Measurements from ENCODE around the gene PSMC1.
"Not testable (repeated sequence)": the region's sequence is repeated elsewhere in the genome, so short reads cannot be mapped to it uniquely, and the experiment has no call there.

The PSMC1 gene

DNA sequence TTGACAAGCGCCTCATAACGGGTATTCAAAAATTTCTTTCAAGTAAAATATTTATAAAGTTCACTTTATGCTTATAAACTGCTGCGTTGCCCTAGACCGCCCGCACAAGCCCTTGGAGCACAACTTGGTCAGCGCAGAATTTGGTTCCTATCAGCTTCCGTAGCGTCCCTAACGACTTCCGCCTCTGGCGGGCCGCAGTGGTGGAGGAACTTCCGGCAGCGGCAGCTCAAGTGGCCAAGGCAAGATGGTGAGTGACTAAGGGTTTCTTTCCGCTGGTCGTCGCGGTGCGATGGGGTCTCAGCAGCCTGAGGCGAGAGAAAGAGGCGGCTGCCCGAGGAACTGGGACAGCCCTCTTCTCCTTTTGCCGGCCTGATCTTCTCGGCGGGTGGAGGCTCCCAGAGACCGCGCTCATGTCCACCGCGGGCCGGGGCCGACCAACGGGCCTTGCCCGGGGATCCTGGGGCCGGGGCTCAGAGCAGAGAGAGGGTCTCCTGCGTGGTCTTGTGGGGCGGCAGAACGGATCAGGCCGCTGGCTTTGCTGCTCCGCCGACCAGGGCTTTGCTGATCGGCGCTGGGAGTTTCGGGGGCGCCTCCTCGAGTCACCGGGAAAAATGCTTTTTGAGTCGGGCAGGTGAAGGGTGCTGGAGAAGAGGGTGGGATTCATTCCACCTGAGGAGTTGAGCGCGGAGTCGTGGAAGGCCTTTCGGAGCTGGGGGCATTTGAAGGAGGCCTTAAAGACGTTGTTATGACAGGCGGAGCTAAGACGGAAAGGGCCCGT, at the start of gene PSMC1:
PSMC1 (plus strand) TSS at position 200 of the 778 bp plus-strand sequence; CDS start at position 245, 45 bp downstream.
- peak; percentile 76 to 84 for DNase-seq (ENCODE audit: low read depth in 2 of 2)

DNA sequence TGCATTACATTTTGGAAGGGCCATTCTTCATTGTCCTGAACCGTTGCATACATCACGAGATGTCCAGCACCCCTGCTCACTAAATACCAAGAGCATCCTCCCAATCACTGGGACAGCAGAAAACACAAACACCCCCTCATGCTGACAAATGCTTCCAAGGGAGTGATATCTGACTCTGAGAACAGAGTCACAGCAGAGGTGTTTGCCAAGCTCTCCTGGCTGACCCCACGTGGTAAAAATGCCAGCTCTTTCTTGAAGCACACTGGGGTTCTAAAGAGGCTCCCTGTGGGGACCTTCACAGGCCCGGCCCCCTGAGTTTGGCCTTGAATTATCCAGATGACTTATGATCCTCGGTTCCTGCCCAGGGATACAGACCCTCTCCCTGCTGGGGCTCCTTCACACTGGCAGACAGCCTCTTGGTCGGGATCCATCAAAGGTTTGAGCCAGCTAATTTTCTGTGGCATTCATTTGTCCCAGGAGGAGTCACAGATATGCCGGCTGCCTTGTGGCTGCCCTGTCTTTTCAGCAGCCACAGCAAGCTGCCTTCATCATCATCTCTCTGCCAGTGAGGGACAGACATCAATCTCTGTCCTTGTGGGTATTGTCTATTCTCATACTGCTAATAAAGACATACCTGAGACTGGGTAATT, 43.1 kb upstream of the PSMC1 start:
- DNase-seq (ENCODE audit: low read depth in 2 of 2): no peak

DNA sequence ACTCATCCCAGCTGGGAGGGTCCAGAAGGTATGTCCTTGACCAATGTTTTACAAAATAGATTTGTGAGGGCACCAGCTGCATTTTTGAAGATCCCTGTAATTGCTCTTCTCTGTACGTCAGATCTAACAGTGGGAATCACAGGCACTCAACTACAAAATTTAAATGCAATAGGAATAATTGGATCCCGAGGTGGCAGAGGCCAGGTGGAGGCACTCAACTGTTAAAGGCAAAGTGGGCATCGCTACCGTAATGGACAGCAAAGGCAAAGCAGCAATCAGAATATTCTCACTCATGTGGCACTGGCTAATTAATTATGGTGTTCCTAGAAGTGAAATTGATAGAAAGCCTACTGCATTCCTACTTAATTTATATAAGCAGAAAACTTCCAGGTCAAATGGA, 27.9 kb upstream of the PSMC1 start:
- no peak for DNase-seq (ENCODE audit: low read depth in 2 of 2)

DNA sequence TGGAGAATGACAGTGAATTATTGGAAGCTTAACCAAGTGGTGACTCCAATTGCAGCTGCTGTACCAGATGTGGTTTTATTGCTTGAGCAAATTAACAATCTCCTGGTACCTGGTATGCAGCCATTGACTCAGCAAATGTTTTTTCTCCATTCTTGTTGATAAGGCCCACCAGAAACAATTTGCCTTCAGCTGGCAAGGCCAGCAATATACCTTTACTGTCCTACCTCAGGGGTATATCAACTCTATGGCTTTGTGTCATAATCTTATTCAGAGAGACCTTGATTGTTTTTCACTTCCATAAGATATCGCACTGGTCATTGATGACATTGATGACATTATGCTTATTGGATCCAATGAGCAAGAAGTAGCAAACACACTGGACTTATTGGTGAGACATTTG, 26.4 kb upstream of the PSMC1 start:
- DNase-seq (ENCODE audit: low read depth in 2 of 2): not testable (repeated sequence)

DNA sequence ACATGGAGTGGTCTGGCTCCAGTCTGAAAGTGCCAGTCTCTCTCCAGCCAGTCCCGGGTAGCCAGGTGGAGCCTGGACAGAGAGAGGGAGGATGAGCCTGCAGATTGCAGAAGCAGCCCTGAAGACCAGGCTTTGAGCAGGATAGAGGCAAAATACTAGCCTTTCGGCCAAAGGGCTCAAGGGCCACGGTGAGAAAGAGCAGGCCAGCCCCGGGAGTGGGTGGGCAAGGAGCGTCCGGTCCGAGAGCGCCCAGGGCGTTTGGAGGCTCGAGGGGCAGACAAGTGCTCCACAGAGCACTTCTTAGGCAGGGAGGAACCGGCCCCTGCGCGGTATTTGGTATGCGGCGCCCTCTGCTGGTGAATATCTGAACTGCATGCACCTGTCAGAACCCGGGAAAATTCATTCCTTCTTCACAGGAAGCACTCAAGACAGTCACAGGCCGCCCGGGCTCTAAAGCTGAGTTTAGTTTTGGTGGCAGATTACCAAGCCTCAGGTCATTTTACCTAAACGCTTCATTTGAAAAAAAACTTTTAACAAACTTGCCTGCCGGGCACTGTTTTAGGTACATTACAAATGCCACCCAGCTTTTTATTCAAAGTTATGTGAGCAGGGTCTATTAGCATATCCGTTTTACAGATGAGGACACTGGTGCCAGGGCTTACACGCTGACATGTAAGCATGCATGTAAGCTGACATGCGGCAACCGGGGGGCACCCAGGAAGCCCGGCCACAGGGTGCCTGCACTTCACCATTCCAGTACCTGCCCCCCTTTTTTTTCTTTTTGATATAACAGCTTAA, 21.0 kb upstream of the PSMC1 start:
- DNase-seq (ENCODE audit: low read depth in 2 of 2): peak; percentile 45 to 70

DNA sequence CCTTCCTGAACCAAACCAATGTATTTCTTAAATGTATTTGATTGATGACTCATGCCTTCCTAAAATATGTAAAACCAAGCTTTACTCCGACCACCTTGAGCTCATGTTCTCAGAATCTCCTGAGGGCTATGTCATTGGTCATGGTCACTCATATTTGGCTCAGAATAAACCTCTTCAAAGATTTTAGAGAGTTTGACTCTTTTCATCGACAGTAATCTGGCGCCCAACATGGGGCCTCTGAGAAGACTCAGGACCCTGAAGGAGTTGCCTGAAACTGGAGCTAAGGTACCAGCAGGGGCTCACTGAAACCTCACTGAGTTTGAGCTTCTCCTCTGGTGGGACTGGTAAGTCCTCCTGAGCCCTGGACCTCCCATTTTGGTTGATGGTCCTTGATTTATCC, 17.2 kb upstream of the PSMC1 start:
- DNase-seq (ENCODE audit: low read depth in 2 of 2): no peak

DNA sequence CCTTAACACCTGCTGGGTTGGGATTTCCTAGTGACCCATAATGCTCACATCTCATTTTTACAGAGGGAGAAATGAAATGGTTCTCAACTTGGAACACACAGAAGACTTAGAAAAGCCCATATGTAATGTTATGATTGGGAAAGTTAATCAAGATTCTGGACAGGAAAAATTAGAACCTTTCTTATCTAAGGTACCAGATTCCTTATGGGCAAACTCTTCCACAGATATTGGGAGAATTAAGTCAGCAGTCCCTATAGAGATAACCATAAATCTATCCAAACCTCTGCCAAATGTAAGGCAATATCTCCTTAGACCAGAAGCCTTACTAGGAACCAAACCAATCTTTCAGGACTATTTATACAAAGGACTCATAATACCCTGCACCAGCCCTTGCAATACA, 13.9 kb upstream of the PSMC1 start:
- no peak for DNase-seq (ENCODE audit: low read depth in 2 of 2)

DNA sequence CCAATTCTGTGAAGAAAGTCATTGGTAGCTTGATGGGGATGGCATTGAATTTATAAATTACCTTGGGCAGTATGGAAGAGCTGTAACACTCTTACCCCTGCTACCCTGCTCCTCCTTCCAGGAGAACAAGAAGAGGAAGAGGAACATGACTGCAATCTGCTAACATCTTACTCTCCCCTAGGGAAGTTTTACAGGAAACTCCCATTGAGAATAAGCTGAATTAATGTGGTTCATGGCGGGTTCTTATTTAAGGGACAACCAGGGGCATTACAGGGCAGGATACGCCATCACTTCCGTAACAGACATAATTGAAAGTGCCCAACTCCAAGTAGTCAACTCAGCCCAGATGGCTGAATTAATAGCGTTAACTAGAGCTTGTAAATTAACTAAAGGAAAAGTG, 9.4 kb upstream of the PSMC1 start:
- DNase-seq (ENCODE audit: low read depth in 2 of 2): no peak

DNA sequence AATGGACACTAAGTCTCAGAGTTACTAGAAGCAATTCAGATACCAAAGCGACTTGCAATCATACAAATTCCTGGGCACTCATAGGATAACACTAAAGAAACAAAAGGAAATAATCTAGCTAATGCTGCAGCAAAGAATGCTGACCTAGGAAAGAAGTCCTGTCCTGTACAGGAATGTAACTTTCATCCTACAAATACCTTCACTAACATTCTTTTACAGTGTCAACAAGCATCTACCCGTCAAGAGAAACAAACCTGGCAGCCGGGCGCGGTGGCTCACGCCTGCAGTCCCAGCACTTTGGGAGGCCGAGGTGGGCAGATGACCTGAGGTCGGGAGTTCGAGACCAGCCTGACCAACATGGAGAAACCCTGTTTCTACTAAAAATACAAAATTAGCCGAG, 8.9 kb upstream of the PSMC1 start:
- not testable (repeated sequence) for DNase-seq (ENCODE audit: low read depth in 2 of 2)

DNA sequence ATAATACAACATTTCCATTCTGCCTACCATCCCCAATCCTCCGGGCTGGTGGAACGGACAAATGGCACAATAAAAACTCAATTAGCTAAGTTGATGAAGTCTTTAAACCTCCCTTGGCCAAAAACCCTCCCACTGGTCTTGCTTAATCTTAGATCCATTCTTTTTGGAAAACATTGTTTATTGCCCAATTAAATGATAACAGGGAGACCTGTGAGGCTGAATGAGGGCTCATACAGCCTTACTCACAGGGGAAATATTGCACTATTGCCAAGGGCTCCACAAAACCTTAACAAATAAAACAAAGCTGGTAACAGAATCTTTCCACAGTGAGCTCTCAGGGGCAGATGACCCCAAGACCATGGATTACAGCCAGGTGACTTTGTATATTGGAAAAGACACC, 7.8 kb upstream of the PSMC1 start:
- DNase-seq (ENCODE audit: low read depth in 2 of 2): no peak

DNA sequence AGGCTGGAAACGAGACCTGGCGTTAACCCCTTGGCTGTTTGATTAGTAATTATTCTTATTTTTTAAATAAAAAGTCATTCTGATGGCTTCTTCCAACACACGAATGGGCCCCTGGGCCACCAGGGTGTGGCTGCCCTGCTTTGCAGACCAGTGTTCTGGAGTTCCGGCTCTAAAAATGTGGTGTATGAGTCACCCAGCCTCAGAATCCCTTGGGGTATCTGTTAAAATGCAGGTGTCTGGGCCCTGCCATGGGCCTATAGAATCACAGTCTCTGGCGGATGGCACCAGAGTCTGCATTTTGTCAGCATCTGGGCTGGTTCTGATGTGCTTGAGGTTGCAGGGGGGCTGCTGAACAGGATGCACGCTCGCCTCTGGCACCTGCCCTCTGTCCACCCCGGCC, 2.5 kb upstream of the PSMC1 start:
- DNase-seq (ENCODE audit: low read depth in 2 of 2): no peak

DNA sequence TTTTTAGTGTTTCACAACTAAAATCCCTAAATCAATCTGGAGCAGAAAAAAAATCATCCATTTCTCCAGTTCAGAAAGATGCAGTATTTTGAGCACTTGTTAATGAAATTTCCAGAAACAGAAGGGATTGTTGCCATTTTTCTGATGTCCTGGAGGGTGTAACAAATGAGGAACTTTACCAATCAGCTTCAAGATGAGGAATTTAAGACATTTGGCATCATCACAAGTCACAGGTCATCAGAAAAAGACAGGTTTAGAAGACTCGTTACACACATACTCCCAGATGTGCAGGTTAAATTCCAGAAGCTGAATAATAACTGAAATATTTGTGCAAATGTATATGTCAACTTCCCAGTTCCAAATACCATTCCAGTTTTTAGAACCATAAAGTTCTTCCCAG, 482 bp upstream of the PSMC1 start:
- no peak for DNase-seq (ENCODE audit: low read depth in 2 of 2)

DNA sequence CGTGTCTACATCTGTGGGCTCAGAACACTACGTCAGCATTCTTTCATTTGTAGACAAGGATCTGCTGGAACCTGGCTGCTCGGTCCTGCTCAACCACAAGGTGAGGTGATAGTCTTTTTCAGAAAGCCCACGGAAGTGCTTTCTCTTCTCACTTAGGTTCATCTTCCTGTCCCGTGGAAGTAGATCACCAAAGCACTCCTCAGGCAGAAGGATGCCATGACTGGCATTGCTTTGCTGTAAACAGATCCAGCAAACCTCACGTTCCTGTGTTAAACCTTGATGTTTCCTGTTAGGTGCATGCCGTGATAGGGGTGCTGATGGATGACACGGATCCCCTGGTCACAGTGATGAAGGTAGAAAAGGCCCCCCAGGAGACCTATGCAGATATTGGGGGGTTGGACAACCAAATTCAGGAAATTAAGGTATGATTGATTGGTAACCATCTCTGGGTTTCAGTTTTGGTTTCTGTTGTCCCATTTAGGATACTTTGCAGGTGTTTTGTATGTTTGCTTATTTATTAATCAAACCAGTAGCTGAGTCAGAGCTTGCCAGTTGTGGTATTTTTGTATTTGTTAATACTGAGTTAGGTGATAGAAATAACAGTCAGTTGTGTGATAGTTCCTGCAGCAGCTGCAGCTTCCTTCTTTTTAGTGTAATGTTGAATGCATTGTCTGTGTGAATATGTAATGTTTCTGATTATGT, 7.5 kb downstream of the PSMC1 start:
- DNase-seq (ENCODE audit: low read depth in 2 of 2): no peak

DNA sequence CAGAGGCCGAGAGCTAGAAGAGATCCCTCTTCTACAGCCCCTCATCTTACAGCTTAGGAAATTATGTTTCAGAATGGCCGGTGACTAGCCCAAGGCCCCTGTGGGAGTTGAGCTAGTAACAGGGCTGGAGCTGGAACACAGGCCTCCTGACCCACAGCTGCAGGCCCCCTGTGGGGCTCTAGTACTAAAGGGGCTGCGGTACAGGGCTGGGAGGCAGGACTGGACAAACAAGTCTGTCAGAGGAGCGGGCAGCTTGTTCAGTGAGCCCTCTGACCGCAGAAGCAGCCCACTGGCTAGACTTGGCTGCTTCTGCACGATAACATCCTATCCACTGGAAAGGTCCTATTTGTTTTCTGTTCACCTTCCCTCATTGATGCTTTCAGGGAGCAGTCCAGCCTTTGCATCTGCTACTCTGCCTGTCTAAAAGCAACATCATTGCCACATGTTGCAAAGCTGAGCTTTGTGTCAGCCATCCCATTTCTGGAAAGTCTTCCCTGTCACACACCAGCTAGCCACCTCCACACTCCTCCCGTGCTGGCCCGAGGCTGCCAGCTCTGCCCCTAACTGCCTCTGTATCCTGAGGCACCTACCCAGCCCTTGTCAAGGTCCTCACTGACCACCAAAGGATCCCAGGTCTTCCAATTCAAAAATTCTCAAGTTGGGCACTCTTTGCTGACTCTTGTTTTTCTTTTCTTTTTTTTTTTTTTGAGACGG, 10.2 kb downstream of the PSMC1 start:
- DNase-seq (ENCODE audit: low read depth in 2 of 2): no peak

DNA sequence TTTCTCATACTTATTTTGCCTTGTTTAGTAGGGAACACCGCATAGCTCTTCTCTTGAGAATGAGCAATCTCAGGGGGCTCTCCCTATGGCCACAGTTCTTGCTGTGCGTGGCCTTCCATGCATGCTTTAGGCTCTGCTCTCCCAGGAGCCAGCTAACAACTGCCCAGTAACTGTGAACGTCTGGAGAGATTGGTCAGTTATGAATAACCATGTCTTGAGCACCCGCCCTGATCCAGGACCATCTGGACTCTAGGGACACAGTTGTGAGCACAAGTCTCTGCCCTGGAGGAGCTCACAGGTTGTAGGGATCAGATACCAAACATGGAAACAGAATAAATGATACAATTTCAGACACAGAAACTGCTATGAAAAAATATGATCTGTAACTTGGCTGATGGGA, 12.1 kb downstream of the PSMC1 start:
- no peak for DNase-seq (ENCODE audit: low read depth in 2 of 2)

DNA sequence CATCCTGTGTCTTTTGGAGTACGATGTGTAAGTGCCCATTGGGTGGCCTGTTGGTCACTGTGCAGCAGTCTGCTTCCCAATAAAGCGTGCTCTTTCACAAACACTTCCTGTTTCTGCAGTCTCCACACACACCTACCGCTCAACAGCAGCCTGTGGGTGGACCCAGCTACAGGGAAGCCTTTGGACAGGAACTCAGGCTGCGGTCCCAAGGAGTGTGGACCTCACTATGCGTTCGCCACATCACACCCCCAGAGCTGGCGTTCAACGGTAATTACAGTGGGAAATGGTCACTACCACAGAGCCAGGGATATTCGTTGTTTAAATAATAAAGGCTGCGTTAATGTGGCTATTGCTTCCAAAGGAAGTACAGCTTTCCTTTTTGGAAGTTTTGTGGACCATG, 16.2 kb downstream of the PSMC1 start:
- no peak for DNase-seq (ENCODE audit: low read depth in 2 of 2)

DNA sequence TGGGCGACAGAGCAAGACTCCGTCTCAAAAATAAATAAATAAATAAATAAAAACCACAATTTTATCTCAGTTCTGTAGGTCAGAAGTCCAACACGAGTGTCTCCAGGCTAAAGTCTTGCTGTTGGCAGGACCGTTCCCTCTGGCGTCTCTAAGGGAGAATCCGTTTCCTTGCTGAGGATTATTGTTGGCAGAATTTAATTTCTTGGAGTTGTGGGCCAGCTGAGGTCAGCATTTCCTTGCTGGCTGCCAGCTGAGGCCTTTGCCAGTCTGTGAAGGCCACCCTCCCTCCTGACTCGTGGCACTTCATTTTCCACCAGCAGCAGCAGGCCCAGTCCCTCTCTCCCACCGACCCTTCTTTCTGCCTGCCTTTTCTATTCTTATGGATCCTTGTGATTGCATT, 17.2 kb downstream of the PSMC1 start:
- no peak for DNase-seq (ENCODE audit: low read depth in 2 of 2)

DNA sequence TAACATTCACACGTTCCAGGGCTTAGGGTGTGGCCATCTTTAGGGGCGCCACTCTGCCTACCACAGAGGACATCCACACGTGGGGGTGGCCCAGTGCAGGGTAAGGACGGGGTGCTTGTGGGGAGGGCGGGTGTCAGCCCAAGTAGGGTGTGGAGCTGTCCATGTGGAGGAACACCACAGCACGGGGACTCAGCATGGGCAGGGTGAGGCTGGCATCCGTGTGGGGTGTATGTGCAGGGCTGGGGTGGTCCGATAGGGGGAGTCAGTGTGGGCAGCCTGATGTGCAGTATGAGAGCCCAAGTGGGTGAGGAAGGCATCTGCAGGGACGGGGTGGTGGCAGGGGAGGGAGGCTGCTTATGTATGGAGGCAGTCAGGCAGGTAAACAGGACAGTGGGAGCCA, 17.7 kb downstream of the PSMC1 start:
- no peak for DNase-seq (ENCODE audit: low read depth in 2 of 2)

DNA sequence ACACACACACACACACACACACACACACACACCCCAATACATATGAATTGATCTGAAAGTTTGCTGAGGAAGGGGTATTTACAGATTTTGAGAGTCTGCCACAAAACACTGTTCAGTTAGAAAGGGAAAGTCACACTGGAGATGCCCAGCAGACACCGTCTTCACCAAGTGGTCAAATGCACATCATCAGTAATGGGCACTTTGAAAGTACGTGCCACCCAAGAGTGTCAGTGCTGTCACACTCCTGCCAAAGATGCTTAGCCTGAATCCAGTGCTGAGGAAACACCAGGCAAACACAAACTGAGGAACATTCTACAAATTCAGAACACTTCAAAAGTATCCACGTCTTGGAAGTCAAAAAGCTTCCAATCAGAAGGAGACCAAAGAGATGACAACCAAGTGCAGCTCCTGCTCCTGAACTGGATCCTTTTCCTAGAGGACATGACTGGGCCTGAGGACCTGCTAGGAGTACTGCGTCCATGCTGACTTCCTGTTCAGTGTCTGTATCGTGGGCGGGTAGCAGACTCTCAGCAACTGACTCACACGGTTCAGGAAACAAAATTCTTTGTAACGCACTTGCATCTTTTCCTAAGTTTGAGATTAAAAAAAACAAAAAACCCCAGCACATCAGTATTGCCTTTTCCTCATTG, 18.6 kb downstream of the PSMC1 start:
- DNase-seq (ENCODE audit: low read depth in 2 of 2): no peak

DNA sequence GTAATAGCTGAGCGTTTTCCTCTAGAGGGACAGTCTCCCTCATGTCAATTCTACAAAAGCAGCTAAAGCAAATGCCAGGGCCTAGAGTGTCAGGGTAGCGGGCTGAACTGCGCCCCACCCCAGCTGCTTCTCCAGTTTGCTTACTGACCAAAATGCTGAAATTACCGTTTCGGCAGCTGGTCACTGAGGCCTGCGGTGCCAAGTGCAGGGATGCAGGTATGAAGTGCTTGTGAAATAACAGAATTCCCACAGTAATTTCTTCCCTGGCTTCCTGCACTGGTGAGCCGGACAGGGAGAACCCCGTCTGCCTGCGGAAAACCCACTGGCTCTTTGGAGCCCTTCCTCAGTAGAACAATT, 19.1 kb downstream of the PSMC1 start:
- no peak for DNase-seq (ENCODE audit: low read depth in 2 of 2)

DNA sequence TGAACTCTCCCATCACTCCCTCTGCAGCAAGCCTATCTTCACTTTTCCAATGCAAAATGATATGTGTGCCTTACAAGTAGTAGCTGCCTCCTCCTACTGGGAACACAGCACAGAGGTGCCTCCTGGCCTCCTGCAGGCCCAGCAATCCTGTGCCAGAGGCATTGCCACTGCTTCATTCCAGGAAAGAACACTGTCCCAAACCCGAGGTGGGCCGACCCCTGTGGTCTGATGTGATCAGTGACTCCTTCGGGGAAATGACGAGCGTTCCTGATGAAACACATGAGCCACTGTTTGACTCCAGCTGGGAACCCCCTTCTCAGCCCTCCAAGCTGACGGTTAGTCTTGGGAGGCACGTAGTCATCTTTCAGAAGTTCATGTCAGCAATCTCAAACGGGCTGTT, 19.5 kb downstream of the PSMC1 start:
- no peak for DNase-seq (ENCODE audit: low read depth in 2 of 2)
